Loucy (cell line): ENCODE measurements around the gene C1RL.

ENCODE experiments used
- CTCF ChIP-seq: fragments of 200-600 bp; sonication (generic); conservative IDR thresholded peaks from 2 replicates; pipeline ENCODE4 v1.5.1; 2014; ENCODE audit warnings: mild to moderate bottlenecking, antibody characterized with exemption, low read length
- EZH2phosphoT487 ChIP-seq: fragments of 200-600 bp; IDR thresholded peaks from 2 replicates; pipeline ENCODE4 v1.6.1; 2018; ENCODE audit warnings: antibody characterized with exemption, mild to moderate bottlenecking, moderate library complexity, borderline replicate concordance

GRCh38 chr12:7118881-7119280 lies 9.9 kb upstream of the C1RL start:
- TF ChIP-seq CTCF (no peak), EZH2phosphoT487 (no peak)
